K562 (cell line): ENCODE measurements around the gene HEMK1. TPM values are rescaled to one million over a fixed set of nuclear protein-coding genes. Genes with fewer than 3 reads are reported as not detected.

Experiments
- ATAC-seq: fragments of 200-7000 bp; cut with Tn5 transposase; 3 replicates; pipeline ENCODE4 v1.9.1; 2020; ENCODE audit warnings: moderate library complexity
- BruUV-seq: library from RNA; stranded (reverse); fragments of 400-500 nt; replicated peaks from 2 replicates; lab custom pipeline; 2021; lab: Mats Ljungman, UMichigan
- CTCF ChIA-PET: fragments of 300-600 bp; formaldehyde crosslinking; extraction: SDS; loops from one replicate; lab custom pipeline; 2021; ENCODE audit warnings: low intra/inter-chr PET ratio; lab: Yijun Ruan, JAX
- POLR2A ChIA-PET: fragments of 300-600, 350-650 bp; sonication (Branson Sonifier 250); formaldehyde crosslinking; extraction: SDS; loops from one replicate; lab custom pipeline; 2021; ENCODE audit warnings: antibody characterized with exemption, inconsistent platforms; lab: Yijun Ruan, JAX
- DNase-seq, 4 experiments: peaks; one replicate each; pipeline versions ENCODE4 v3.0.0 to v3.0.0-alpha.2; 2011 to 2018; ENCODE audit warnings: low spot score in 3 of 4, mixed read lengths in 3 of 4; ENCODE audit errors: extremely low read depth in 1 of 4
- FAIRE-seq: peaks from 2 replicates; lab custom pipeline; 2011; peaks lifted over from hg19 to GRCh38; lab: Jason Lieb, UNC
- H2AFZ ChIP-seq: 2 replicates; pipeline ENCODE4 v1.6.0; 2011; ENCODE audit warnings: low read depth, low read length, control low read depth, inconsistent platforms
- H3K27ac ChIP-seq: fragments of 200-600 bp; 3 replicates; pipeline ENCODE4 v1.8.0; 2011; ENCODE audit warnings: low read depth, mild to moderate bottlenecking, control low read depth, inconsistent platforms, low read length, moderate library complexity, mixed read lengths; ENCODE audit errors: extremely low read depth
- H3K27me3 ChIP-seq, 2 experiments: fragments of 300-600 bp in 1 of 2; 2 replicates in 1 of 2; 3 replicates in 1 of 2; pipeline versions ENCODE4 v1.6.0 to v1.8.0; 2011; ENCODE audit warnings: inconsistent platforms in 2 of 2, low read length in 2 of 2, mild to moderate bottlenecking in 1 of 2, mixed read lengths in 1 of 2, moderate library complexity in 1 of 2; ENCODE audit not compliant: control insufficient read depth in 2 of 2, insufficient read depth in 2 of 2
- H3K36me3 ChIP-seq: fragments of 300-600 bp; 3 replicates; pipeline ENCODE4 v1.8.0; 2011; ENCODE audit warnings: mild to moderate bottlenecking, low read length, inconsistent platforms; ENCODE audit not compliant: control insufficient read depth, insufficient read depth
- H3K4me1 ChIP-seq, 2 experiments: fragments of 200-600 bp in 1 of 2; replicated peaks in 1 of 2; 2 replicates in 1 of 2; 3 replicates in 1 of 2; pipeline versions ENCODE4 v1.5.1 to v1.8.0; 2011; ENCODE audit warnings: inconsistent platforms in 2 of 2, low read length in 2 of 2, mild to moderate bottlenecking in 1 of 2, mixed read lengths in 1 of 2, moderate library complexity in 1 of 2; ENCODE audit not compliant: control insufficient read depth in 2 of 2, insufficient read depth in 2 of 2
- H3K4me2 ChIP-seq: 2 replicates; pipeline ENCODE4 v1.6.1; 2011; ENCODE audit warnings: low read length, control low read depth, inconsistent platforms, mixed read lengths; ENCODE audit not compliant: insufficient read depth
- H3K4me3 ChIP-seq: fragments of 200-600 bp; sonication (generic), shearing (Covaris generic); 2 replicates; pipeline ENCODE4 v1.5.1; 2016; ENCODE audit warnings: control low read depth, inconsistent platforms
- H3K79me2 ChIP-seq: fragments of 200-600 bp; 3 replicates; pipeline ENCODE4 v1.8.0; 2011; ENCODE audit warnings: low read length, inconsistent platforms; ENCODE audit not compliant: control insufficient read depth, insufficient read depth
- H3K9ac ChIP-seq, 2 experiments: 2 replicates each; pipeline versions ENCODE4 v1.6.0 to v1.6.1; 2011; ENCODE audit warnings: low read depth in 2 of 2, low read length in 2 of 2, control low read depth in 1 of 2, inconsistent platforms in 1 of 2, mild to moderate bottlenecking in 1 of 2, mixed read lengths in 1 of 2; ENCODE audit not compliant: insufficient read depth in 1 of 2
- H3K9me1 ChIP-seq: one replicate; pipeline ENCODE4 v1.6.0; 2011; ENCODE audit warnings: inconsistent platforms, mild to moderate bottlenecking, low read length, moderate library complexity; ENCODE audit not compliant: control insufficient read depth, insufficient read depth
- H3K9me3 ChIP-seq: replicated peaks from 2 replicates; pipeline ENCODE4 v1.5.1; 2011; ENCODE audit warnings: low read depth, low read length, inconsistent platforms; ENCODE audit not compliant: control insufficient read depth, insufficient read depth
- H4K20me1 ChIP-seq: replicated peaks from 2 replicates; pipeline ENCODE4 v1.6.1; 2011; ENCODE audit warnings: low read length, inconsistent platforms, mixed read lengths; ENCODE audit not compliant: control insufficient read depth, insufficient read depth
- E2F3 ChIP-seq: fragments of 250-450 bp; sonication (Bioruptor Pico); IDR thresholded peaks from 2 replicates; pipeline ENCODE4 v1.4.0; 2020; ENCODE audit warnings: mild to moderate bottlenecking
- HNRNPH1 ChIP-seq: fragments of 200-400 bp; formaldehyde crosslinking; optimal IDR thresholded peaks from 2 replicates; pipeline ENCODE3; 2017; ENCODE audit warnings: low read depth, mild to moderate bottlenecking, low read length, moderate library complexity
- PBX2 ChIP-seq, 2 experiments: IDR thresholded peaks in 1 of 2; conservative IDR thresholded peaks in 1 of 2; 2 replicates each; pipeline ENCODE4 v1.6.1; 2016; ENCODE audit warnings: low read depth in 2 of 2, mild to moderate bottlenecking in 1 of 2, missing compliant biosample characterization in 1 of 2, missing genetic modification characterization in 1 of 2, moderate library complexity in 1 of 2
- PKNOX1 ChIP-seq: fragments of 450-650 bp; IDR thresholded peaks from 2 replicates; pipeline ENCODE4 v1.6.1; 2016
- WGBS: fragments of 100-300 bp; shearing (Covaris generic); methylation state at CpG from one replicate; pipeline ENCODE4 v1.1.6; 2016; ENCODE audit warnings: low coverage, mixed read lengths; ENCODE audit not compliant: insufficient coverage; ENCODE audit errors: missing lambda C conversion rate; 5-methylcytosine and 5-hydroxymethylcytosine counted together
- in situ Hi-C: fragments of 300-500 bp; cut with MboI; formaldehyde crosslinking; loops from 4 replicates; pipeline ENCODE4 v1.15.0; 2018; ENCODE audit warnings: inconsistent platforms, mixed read lengths
- intact Hi-C: fragments of 100-400 bp; cut with micrococcal nuclease; formaldehyde crosslinking; loops from 2 replicates; pipeline ENCODE4 v1.14.2; 2022
- polyA plus RNA-seq, 8 experiments: library from polyadenylated mRNA; depleted of rRNA in 4 of 8; stranded (reverse) in 5 of 8; unstranded in 3 of 8; fragments of >200 nt; fragmentation: Nextera tagmentation in 2 of 8; fragmentation: Illumina TruSeq in 1 of 8; extraction: Ambion mirVana in 2 of 8; extraction: Trizol in 1 of 8; gene quantifications; 2 replicates each; pipeline versions ENCODE4 v1.2.1 to v1.2.3, GENCODE V29; 2011 to 2014; ENCODE audit warnings: inconsistent platforms in 1 of 8, missing spikeins in 1 of 8
- total RNA-seq, 7 experiments: library from RNA; depleted of rRNA in 6 of 7; stranded (reverse); fragments of >200 nt in 6 of 7; fragmentation: Illumina TruSeq in 2 of 7; extraction: Trizol in 2 of 7; gene quantifications; 2 replicates each; pipeline versions ENCODE4 v1.2.1 to v1.2.3, GENCODE V29; 2011 to 2021; ENCODE audit warnings: low replicate concordance in 1 of 7

Gene HEMK1
- total and polyA plus RNA-seq, 9 of the 15 experiments (the other 6 are each of a cell fraction or from before 2014, with no cell fraction given), result 2.0 to 16.8 (median 11.4) TPM

GRCh38 chr3:50532062-50532705, 37.1 kb upstream of the HEMK1 start:
- in situ Hi-C loops (no loop called here), intact Hi-C loops (no loop called here)
- Histone ChIP-seq H3K4me1 (peaks cover 2 to 31% of the 10 kb centered on the region in 2 experiments; a peak in 4 of 5 replicates), H4K20me1 (no peaks in the 10 kb centered on the region), H3K79me2 (no peaks in the 10 kb centered on the region), H3K9me3 (no peaks in the 10 kb centered on the region), H3K27me3 (no peaks in the 10 kb centered on the region), H3K9ac (no peak overlapping the region), H3K4me3 (no peak overlapping the region), H2AFZ (no peak overlapping the region), H3K27ac (no peak overlapping the region), H3K9me1 (no peaks in the 10 kb centered on the region), H3K4me2 (no peak overlapping the region), H3K36me3 (no peaks in the 10 kb centered on the region)
- TF ChIP-seq PBX2 (CRISPR knock-in tag; IDR thresholded peaks at IDR 0.05; ENCODE audit: low read depth) (no peak), PBX2 (tag; conservative IDR thresholded peaks at IDR 0.05; ENCODE audit: low read depth) (0 out of 2 replicates have a peak, but pooled peaks have one; percentile 24), PKNOX1 (peak; percentile 86), E2F3 (no peak), HNRNPH1 (no peak)
- no peak; the same call in 1 of the 3 replicates for ATAC-seq
- ChIA-PET CTCF (no interaction called here), POLR2A (no interaction called here)
- FAIRE-seq, result no peak
- no TSS peak for BruUV-seq
- DNase-seq, result peak in 1 of 4 experiments; percentile 20
- WGBS, result 47% methylated on average over 5 of the region's 9 CpGs
